Astrocyte (in vitro differentiated cells and primary cell): Measurements from ENCODE around the gene GLRX. TPM values are rescaled to one million over a fixed set of nuclear protein-coding genes. Genes with fewer than 3 reads are reported as not detected.

Experiments
- DNase-seq: peaks from one replicate; pipeline ENCODE4 v3.0.0-alpha.2; 2010; ENCODE audit warnings: low read depth
- FAIRE-seq: peaks from 2 replicates; lab custom pipeline; 2011; peaks lifted over from hg19 to GRCh38; lab: Jason Lieb, UNC
- H2AFZ ChIP-seq: 2 replicates; pipeline ENCODE4 v1.6.0; 2012; ENCODE audit warnings: low read depth, low read length, inconsistent platforms
- H3K27ac ChIP-seq: 2 replicates; pipeline ENCODE4 v1.5.1; 2011; ENCODE audit warnings: low read depth, low read length, inconsistent platforms
- H3K27me3 ChIP-seq: 2 replicates; pipeline ENCODE4 v1.6.0; 2011; ENCODE audit warnings: low read length, inconsistent platforms; ENCODE audit not compliant: insufficient read depth
- H3K36me3 ChIP-seq: 2 replicates; pipeline ENCODE4 v1.5.1; 2011; ENCODE audit warnings: low read length, inconsistent platforms; ENCODE audit not compliant: insufficient read depth
- H3K4me1 ChIP-seq: 2 replicates; pipeline ENCODE4 v1.5.1; 2011; ENCODE audit warnings: low read length, inconsistent platforms; ENCODE audit not compliant: insufficient read depth
- H3K4me2 ChIP-seq: 2 replicates; pipeline ENCODE4 v1.6.0; 2012; ENCODE audit warnings: low read length, inconsistent platforms
- H3K4me3 ChIP-seq: 2 replicates; pipeline ENCODE4 v1.5.1; 2011; ENCODE audit warnings: low read depth, mild to moderate bottlenecking, low read length, inconsistent platforms; ENCODE audit not compliant: insufficient read depth
- H3K79me2 ChIP-seq: 2 replicates; pipeline ENCODE4 v1.6.0; 2012; ENCODE audit warnings: mild to moderate bottlenecking, low read length, inconsistent platforms; ENCODE audit not compliant: insufficient read depth
- H3K9ac ChIP-seq: 2 replicates; pipeline ENCODE4 v1.6.0; 2012; ENCODE audit warnings: mild to moderate bottlenecking, low read length, inconsistent platforms
- H3K9me3 ChIP-seq: 2 replicates; pipeline ENCODE4 v1.5.1; 2012; ENCODE audit warnings: low read depth, mild to moderate bottlenecking, low read length, inconsistent platforms; ENCODE audit not compliant: insufficient read depth
- H4K20me1 ChIP-seq: 2 replicates; pipeline ENCODE4 v1.6.0; 2012; ENCODE audit warnings: low read length, inconsistent platforms; ENCODE audit not compliant: insufficient read depth
- H3K27ac Mint-ChIP-seq: one replicate; pipeline ENCODE4 v1.8.0; 2021; ENCODE audit warnings: mild to moderate bottlenecking, mixed read lengths; ENCODE audit not compliant: unreplicated experiment
- H3K27me3 Mint-ChIP-seq: one replicate; pipeline ENCODE4 v1.8.0; 2021; ENCODE audit warnings: low read depth, mixed read lengths; ENCODE audit not compliant: unreplicated experiment
- H3K36me3 Mint-ChIP-seq: one replicate; pipeline ENCODE4 v1.8.0; 2021; ENCODE audit warnings: low read depth, mixed read lengths; ENCODE audit not compliant: unreplicated experiment
- H3K4me1 Mint-ChIP-seq: one replicate; pipeline ENCODE4 v1.8.0; 2021; ENCODE audit warnings: low read depth, mixed read lengths; ENCODE audit not compliant: unreplicated experiment
- H3K4me3 Mint-ChIP-seq: one replicate; pipeline ENCODE4 v1.8.0; 2021; ENCODE audit warnings: mild to moderate bottlenecking, moderate library complexity, mixed read lengths; ENCODE audit not compliant: unreplicated experiment
- H3K9me3 Mint-ChIP-seq: one replicate; pipeline ENCODE4 v1.8.0; 2021; ENCODE audit warnings: mild to moderate bottlenecking, mixed read lengths; ENCODE audit not compliant: unreplicated experiment
- EZH2 ChIP-seq: IDR thresholded peaks from 2 replicates; pipeline ENCODE4 v1.6.1; 2012; ENCODE audit warnings: mild to moderate bottlenecking, low read length, inconsistent platforms; ENCODE audit not compliant: insufficient read depth
- total RNA-seq: library from RNA; stranded (reverse); gene quantifications from 2 replicates; pipeline ENCODE4 v1.2.1, GENCODE V29; 2021
- TF ChIP-seq, protein P1 (sequence below): IDR thresholded peaks from 2 replicates; pipeline ENCODE4 v1.5.1; 2011; ENCODE audit warnings: low read depth, mild to moderate bottlenecking, inconsistent platforms, low read length, moderate library complexity; ENCODE audit not compliant: insufficient read depth

Gene GLRX
- total RNA-seq, 1 donor from 2014 or later, result 38.4 TPM

- Mint-ChIP-seq H3K4me3 (no peak overlapping the region), H3K27ac (no peak overlapping the region), H3K36me3 (no peaks in the 10 kb centered on the region), H3K4me1 (peaks cover 18% of the 10 kb centered on the region), H3K9me3 (peaks cover 3% of the 10 kb centered on the region), H3K27me3 (peaks cover 6% of the 10 kb centered on the region)
- no peak for FAIRE-seq
- H2AFZ ChIP-seq, result no peak overlapping the region
- peaks cover 28% of the 10 kb centered on the region for H3K4me1 ChIP-seq
- TF ChIP-seq, protein P1, sequence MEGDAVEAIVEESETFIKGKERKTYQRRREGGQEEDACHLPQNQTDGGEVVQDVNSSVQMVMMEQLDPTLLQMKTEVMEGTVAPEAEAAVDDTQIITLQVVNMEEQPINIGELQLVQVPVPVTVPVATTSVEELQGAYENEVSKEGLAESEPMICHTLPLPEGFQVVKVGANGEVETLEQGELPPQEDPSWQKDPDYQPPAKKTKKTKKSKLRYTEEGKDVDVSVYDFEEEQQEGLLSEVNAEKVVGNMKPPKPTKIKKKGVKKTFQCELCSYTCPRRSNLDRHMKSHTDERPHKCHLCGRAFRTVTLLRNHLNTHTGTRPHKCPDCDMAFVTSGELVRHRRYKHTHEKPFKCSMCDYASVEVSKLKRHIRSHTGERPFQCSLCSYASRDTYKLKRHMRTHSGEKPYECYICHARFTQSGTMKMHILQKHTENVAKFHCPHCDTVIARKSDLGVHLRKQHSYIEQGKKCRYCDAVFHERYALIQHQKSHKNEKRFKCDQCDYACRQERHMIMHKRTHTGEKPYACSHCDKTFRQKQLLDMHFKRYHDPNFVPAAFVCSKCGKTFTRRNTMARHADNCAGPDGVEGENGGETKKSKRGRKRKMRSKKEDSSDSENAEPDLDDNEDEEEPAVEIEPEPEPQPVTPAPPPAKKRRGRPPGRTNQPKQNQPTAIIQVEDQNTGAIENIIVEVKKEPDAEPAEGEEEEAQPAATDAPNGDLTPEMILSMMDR, result no peak
- TF ChIP-seq EZH2, result no peak
- no peaks in the 10 kb centered on the region for H3K9me3 ChIP-seq
- no peak overlapping the region for H3K9ac ChIP-seq
- no peaks in the 10 kb centered on the region for H3K36me3 ChIP-seq
- H3K79me2 ChIP-seq, result peaks cover 18% of the 10 kb centered on the region
- no peak for DNase-seq
- no peak overlapping the region for H3K27ac ChIP-seq
- no peaks in the 10 kb centered on the region for H3K27me3 ChIP-seq
- H3K4me3 ChIP-seq, result no peak overlapping the region
- no peak overlapping the region for H3K4me2 ChIP-seq
- H4K20me1 ChIP-seq, result peaks cover 9% of the 10 kb centered on the region
Observed at GRCh38 chr5:95824747-95825146, 2.2 kb upstream of the GLRX start.

DNA sequence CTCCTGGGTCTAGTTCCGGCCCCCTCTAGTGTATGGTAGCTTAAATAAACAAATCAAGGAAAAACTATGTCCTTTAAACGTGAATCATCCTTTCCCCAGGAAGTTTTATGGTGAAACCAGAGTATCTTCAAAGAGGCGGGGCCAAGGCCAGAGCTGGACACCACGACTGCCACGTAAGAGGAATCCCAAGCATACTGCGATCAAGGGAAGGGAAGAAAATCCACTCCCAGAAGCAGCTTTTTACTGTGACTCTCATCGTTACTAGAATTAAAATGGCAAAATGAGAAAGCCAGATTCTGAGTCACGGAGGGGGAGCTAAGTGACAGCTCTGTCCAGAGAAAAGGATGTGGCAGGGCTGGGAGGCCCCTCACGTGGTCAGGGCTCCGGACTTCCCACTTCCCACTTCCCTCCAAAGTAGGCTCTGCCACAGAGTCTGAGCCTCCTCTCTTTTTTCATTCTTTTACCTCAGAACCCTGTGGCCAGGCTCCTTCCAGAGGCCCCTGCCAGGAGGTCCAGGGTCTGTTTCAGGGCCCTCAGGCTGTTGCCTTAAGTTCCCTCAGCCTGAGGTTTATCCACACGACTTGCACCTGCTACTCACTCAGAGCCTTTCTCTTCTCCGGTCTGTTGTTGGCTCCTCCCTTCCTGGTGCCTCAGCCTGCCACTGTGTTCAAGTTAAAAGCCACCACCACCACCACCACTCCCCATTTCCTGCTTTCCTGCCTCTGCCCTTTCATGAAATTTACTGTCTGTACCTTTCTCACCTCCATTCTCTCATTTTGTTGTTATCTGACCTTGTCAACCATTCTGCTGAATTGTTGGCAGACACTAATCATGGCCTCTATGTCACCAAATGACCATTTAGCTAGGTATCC lies 1.4 kb upstream of the GLRX start:
- no peak for TF ChIP-seq EZH2
- TF ChIP-seq, protein P1, result no peak
- H3K4me1 ChIP-seq, result peaks cover 28% of the 10 kb centered on the region
- peak overlapping the region; percentile 91 for H3K9ac ChIP-seq
- H3K36me3 ChIP-seq, result no peaks in the 10 kb centered on the region
- peak overlapping the region; percentile 97 for H3K4me3 ChIP-seq
- Mint-ChIP-seq H3K9me3 (peaks cover 3% of the 10 kb centered on the region), H3K27me3 (peaks cover 6% of the 10 kb centered on the region), H3K27ac (peak overlapping the region; percentile 85), H3K4me3 (peak overlapping the region; percentile 41), H3K4me1 (peaks cover 18% of the 10 kb centered on the region), H3K36me3 (no peaks in the 10 kb centered on the region)
- H3K4me2 ChIP-seq, result peak overlapping the region; percentile 92
- FAIRE-seq (no peak), DNase-seq (peak; percentile 93)
- peak overlapping the region; percentile 93 for H3K27ac ChIP-seq
- H3K79me2 ChIP-seq, result peaks cover 22% of the 10 kb centered on the region
- H4K20me1 ChIP-seq, result peaks cover 10% of the 10 kb centered on the region
- H2AFZ ChIP-seq, result peak overlapping the region; percentile 81
- no peaks in the 10 kb centered on the region for H3K27me3 ChIP-seq
- no peaks in the 10 kb centered on the region for H3K9me3 ChIP-seq
